NCI-H2171 (cell line): ENCODE results near the gene MFAP2.

ENCODE experiments used
- DNase-seq: peaks from one replicate; lab custom pipeline; 2025; lab: John Stamatoyannopoulos, UW

The MFAP2 gene

GRCh38 chr1:17007121-17007520 is 26.7 kb upstream of the MFAP2 start:
- DNase-seq = no peak

DNA sequence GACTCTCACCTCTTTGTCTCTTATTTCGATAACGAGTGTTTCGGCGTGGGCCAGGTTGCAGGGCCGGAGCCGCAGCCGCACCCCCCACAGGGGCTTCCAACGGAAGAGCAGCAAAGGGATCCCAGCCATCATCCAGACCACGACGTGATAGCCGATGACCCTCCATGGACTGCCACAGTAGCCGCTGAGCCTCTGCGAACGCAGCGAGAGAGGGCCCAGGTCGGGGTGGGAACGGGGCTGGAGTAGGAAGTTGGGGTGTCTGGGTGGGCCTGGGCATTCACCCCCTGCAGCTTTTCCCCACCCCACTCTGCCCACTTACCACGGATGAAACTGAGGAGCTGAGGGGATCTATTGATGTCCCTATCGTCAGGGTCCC is 24.9 kb upstream of the MFAP2 start:
- DNase-seq = no peak

- no peak for DNase-seq
These were observed 24.3 kb upstream of the MFAP2 start for GRCh38 chr1:17004466-17005364.

GRCh38 chr1:17002524-17002902 is 22.1 kb upstream of the MFAP2 start:
- no peak for DNase-seq

DNA sequence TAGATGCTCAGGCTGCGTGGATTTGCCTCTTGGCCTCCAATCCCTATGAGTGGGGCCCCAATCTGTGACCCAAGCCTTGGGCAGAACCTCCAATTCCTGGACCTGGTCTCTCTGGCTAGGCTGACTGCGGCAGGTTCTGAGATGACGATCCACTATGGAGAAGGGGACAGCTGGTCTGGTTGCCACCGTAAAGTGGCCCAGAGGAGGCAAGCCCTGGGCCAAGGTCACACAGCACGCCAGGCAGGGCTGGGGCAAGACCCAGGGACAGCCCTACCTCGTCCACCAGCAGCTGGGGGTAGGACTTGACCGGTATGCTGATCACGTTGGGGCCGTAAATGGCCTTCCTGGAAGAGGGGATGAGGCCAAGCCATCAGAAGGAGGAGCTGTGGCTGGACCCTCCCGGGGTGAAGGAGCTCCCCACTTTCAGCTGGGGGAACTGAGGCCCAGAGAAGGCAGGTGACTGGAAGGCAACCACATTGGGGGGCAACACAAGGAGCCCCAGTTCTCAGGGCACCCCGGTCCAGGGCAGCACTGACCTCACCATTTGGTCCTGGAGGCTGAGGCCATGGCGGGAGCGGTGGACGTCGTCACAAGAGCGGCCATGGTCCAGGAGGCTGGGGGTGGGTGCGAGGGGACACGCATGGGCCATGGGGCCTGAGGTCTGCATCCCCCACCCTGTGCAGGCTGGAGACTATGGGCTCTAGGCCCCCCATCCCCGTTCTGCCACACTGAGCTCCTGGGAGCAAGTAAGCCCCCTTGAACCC is 21.5 kb upstream of the MFAP2 start:
- no peak for DNase-seq

GRCh38 chr1:16999863-17000262 is 19.4 kb upstream of the MFAP2 start:
- no peak for DNase-seq

GRCh38 chr1:16998589-16998988 is 18.2 kb upstream of the MFAP2 start:
- DNase-seq = no peak

DNA sequence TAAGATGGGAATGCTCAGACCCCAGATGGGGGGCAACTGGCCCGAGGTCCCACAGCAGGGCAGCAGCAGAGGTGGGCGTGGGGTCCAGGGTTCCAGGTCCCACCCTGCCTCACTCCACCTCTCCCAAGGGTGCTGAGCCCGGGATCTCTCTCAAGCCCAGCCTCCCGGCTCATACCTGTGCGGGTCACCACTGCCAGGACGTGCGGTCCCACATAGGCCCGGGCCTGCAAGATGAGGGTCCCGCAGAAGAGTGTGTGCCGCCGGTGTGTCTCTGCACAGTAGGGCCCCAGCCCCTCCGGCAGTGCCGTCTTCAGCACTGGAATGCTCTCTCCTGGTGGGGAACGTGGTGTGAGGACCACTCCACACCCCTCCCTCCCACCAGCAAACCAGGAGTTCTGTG is 16.4 kb upstream of the MFAP2 start:
- DNase-seq = no peak

DNA sequence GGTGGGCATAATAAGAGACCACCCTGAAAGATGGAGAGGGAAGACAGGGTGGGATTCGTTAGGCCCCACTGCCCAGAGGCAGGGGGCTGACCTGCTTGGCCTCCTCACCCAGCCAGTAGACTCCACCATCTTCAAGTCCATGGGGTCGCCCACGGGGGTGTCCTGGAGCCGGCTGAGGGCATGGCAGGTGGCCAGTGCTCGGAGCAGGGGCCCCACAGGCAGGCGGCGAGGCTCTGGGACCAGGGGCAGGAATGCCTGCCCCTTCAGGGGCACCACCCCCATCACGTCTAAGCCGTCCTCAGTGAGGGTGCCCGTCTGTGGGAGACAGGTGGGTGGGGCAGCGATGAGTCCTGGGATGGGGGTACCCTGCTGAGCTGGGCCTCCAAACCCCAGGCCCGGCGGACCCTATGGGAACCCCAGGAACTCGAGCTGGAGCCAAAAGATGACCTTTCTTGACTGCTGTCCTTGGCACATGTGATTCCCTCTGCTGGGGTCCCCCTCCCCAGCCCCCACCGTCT is 13.2 kb upstream of the MFAP2 start:
- no peak for DNase-seq

DNA sequence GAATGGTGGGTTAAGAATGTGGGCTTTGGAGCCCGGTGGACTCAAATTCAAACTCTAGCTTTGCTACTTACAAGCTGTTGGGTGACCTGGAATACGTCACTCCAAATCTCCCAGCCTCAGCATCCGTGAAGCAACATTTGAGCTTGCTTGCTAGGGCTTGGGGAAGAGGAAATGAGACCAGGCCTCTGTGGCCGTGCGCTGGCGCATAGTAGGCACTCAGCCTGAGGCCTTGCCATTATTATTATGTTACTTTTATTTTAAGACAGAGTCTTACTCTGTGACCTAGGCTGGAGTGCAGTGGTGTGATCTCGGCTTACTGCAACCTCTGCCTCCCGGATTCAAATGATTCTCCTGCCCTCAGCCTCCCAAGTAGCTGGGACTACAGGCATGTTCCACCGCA is 12.3 kb upstream of the MFAP2 start:
- no peak for DNase-seq

GRCh38 chr1:16992102-16992501 is 11.7 kb upstream of the MFAP2 start:
- no peak for DNase-seq

DNA sequence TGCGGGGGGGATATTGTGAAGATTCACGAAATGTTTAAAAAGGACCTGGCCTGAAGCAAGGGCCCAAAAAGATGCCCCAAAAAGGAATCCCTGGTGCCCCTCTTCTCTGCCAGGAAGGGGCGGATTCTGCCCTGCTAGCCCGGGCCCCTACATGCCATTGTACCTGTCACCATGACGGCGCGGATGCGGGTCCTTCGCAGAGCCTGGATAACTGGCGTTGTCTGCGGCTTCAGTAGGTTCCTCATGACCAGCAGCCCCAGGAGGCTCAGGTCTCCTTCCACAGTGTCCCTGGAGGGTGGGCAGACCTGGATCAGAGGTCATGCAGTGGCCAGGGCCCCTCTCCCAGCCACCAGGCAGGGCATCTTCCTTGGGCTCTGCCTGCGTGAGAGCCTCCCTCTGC is 11.2 kb upstream of the MFAP2 start:
- DNase-seq = no peak

- no peak for DNase-seq
These were observed 9.4 kb upstream of the MFAP2 start for GRCh38 chr1:16989676-16990391.

DNA sequence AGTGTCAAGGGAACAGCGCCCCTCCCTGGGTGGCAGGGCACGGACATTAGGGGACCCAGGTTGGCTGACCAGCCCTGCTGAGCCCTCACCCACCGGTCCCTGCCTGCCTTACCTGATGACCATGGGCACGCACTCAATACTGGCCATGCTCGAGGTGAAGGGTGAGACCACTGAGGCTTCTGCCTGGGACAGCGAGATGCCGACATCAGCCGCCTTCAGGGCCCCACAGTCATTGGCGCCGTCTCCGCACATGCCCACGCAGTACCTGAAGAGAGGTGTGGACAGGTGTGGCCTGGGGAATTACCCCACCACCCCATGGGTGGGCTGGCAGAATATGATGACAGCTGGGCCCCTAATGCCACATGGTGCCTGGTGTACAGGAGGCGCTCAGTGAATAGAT is 7.8 kb upstream of the MFAP2 start:
- no peak for DNase-seq

DNA sequence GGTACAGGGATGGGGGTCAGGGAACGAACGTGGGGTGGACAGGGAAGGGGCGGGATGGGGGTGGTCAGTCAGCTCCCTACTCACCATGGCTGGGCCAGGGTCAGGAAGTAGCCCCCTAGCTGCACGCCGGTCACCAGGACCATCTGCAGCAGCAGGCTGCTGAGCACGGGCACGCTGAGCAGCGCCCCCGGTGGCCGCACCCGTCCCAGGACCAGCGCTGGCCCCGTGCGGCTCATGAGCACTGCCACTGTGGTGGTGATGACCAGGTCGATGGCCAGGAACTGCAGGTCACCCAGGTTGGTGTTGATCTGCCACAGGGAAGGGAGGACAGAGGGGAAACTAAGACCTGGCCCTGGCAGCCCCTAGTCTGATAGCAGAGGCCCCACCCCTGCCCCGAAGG is 6.5 kb upstream of the MFAP2 start:
- DNase-seq = no peak

DNA sequence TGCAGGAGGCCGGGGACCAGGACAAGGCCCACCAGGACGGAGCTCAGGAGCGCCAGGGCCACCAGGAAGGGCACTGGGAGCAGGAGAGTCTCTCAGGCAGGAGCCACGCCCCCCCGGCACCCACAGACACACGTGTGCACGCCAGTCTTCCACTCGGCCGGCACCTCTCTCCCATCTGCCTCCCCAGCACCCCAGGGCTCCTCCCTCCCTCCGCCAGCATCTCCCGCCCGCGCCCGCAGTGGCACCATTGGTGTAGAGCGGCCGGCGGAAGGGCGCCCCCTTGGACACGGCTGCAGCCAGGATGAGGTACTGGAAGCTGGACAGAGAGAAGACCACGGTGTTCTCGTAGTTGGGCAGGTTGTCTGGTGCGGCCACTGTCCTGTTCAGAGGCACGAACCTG is 6.1 kb upstream of the MFAP2 start:
- no peak for DNase-seq

- DNase-seq = no peak
These were observed 5.7 kb upstream of the MFAP2 start for GRCh38 chr1:16986113-16986512.

GRCh38 chr1:16984717-16985116 is 4.3 kb upstream of the MFAP2 start:
- DNase-seq = no peak

DNA sequence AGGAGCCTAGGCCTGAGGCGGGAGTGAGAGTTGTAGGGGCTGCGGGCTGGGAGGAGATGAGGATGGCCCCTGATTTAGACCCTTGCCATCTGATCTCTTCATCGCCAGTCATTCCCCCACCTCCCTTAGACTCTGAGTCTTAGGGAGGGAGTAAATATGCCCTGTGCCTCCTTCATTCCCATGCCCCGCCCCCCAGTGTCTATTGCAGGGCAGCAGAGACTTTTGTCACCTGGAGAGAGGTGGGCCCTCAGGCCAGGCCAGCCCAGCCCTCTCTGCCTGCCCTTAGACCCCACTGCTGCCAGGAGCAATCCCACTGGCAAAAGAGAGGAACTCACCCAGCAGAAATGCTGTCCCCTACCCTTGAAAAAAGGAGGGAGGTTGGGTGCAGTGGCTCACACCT is 3.2 kb upstream of the MFAP2 start:
- no peak for DNase-seq

GRCh38 chr1:16982902-16983301 is 2.5 kb upstream of the MFAP2 start:
- DNase-seq = no peak

GRCh38 chr1:16981269-16981849 is 939 bp upstream of the MFAP2 start:
- DNase-seq = no peak
